ENCODE results near the gene MEI1. TPM values are rescaled to one million over a fixed set of nuclear protein-coding genes. Genes with fewer than 3 reads are reported as not detected.
A peak's percentile ranks its signal among the peaks of the same experiment; 100 is the strongest.

MEI1 gene
- total RNA-seq, 1 experiment from 2014 or later = 0.20 TPM

DNA sequence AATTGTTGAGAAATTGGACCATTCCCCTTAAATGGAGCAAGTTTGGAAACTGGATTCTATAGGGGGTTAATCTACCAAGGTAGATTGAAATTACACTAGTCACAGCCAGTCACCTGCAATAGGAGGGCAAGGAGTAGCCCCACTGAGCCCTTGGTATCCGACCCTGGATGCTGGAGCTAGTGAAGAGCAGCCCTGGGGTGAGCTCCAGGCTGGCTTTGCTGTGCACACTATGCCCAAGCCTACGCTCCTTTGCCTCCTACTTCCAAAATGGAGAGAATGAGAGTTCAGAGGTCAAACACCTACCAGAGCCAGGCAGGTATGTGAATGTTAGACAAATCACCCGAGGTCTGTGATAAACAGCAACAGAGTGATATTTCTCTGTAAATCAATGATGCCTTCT lies 34.4 kb upstream of the MEI1 start:
- Histone ChIP-seq H3K4ac (ENCODE audit: low read depth, low read length) (no peak overlapping the region), H3K56ac (ENCODE audit: insufficient read length, low read depth, low read length) (no peak overlapping the region), H2BK15ac (ENCODE audit: low read depth, low read length) (no peak overlapping the region), H3K27ac (ENCODE audit: insufficient read length, low read depth, low read length) (no peak overlapping the region), H4K20me1 (ENCODE audit: control insufficient read depth, insufficient read depth, insufficient read length) (no peaks in the 10 kb centered on the region), H3K18ac (ENCODE audit: insufficient read length, low read depth, low read length) (no peak overlapping the region), H4K5ac (ENCODE audit: insufficient read length, low read depth, low read length) (no peak overlapping the region), H4K8ac (replicated peaks; ENCODE audit: insufficient read length, low read depth, low read length) (no peak overlapping the region), H3K4me1 (ENCODE audit: insufficient read depth, low read length) (no peaks in the 10 kb centered on the region), H2BK12ac (ENCODE audit: insufficient read length, low read depth, low read length) (no peak overlapping the region), H3K23ac (ENCODE audit: insufficient read length, low read depth, low read length) (no peak overlapping the region), H2BK120ac (ENCODE audit: low read depth, low read length, poor library complexity, severe bottlenecking) (no peak overlapping the region), H3K27me3 (ENCODE audit: insufficient read depth, low read length) (no peaks in the 10 kb centered on the region), H4K91ac (ENCODE audit: insufficient read length, low read depth, low read length) (no peak overlapping the region), H2BK5ac (ENCODE audit: insufficient read length, low read length) (no peak overlapping the region), H3K79me1 (ENCODE audit: insufficient read depth, low read depth, low read length, poor library complexity, severe bottlenecking) (no peaks in the 10 kb centered on the region), H3K9me3 (ENCODE audit: control insufficient read depth, low read depth, low read length) (no peaks in the 10 kb centered on the region), H3K79me2 (ENCODE audit: insufficient read depth, low read length) (no peaks in the 10 kb centered on the region), H2BK20ac (ENCODE audit: low read depth, low read length, poor library complexity, severe bottlenecking) (no peak overlapping the region), H2AK5ac (ENCODE audit: insufficient read length, low read length) (no peak overlapping the region), H3K14ac (ENCODE audit: insufficient read depth, low read length) (no peak overlapping the region), H3K4me2 (ENCODE audit: insufficient read depth, insufficient read length, low read length) (no peak overlapping the region), H3K9ac (ENCODE audit: extremely low read depth, insufficient read length, low read length) (no peak overlapping the region), H3T11ph (ENCODE audit: low read length) (no peak overlapping the region), H3K23me2 (ENCODE audit: insufficient read length, low read depth, low read length, poor library complexity, severe bottlenecking) (no peaks in the 10 kb centered on the region), H2AFZ (ENCODE audit: low read length) (no peak overlapping the region)
- TF ChIP-seq, protein P1, sequence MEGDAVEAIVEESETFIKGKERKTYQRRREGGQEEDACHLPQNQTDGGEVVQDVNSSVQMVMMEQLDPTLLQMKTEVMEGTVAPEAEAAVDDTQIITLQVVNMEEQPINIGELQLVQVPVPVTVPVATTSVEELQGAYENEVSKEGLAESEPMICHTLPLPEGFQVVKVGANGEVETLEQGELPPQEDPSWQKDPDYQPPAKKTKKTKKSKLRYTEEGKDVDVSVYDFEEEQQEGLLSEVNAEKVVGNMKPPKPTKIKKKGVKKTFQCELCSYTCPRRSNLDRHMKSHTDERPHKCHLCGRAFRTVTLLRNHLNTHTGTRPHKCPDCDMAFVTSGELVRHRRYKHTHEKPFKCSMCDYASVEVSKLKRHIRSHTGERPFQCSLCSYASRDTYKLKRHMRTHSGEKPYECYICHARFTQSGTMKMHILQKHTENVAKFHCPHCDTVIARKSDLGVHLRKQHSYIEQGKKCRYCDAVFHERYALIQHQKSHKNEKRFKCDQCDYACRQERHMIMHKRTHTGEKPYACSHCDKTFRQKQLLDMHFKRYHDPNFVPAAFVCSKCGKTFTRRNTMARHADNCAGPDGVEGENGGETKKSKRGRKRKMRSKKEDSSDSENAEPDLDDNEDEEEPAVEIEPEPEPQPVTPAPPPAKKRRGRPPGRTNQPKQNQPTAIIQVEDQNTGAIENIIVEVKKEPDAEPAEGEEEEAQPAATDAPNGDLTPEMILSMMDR (conservative IDR thresholded peaks at IDR 0.05) = no peak
- DNase-seq = no peak
- no CpG with 5 or more reads among the region's 3 CpGs for WGBS (ENCODE audit: extremely low coverage, insufficient read length, low lambda C conversion rate)
- no peak overlapping the region for H3K4me3 Mint-ChIP-seq
- no peaks in the 10 kb centered on the region for H3K9me3 Mint-ChIP-seq
- peaks cover 10 to 11% of the 10 kb centered on the region in 2 experiments for H3K4me1 Mint-ChIP-seq
- H3K27ac Mint-ChIP-seq = peak overlapping the region in 2 of 3 experiments; percentile 42 to 44; a peak in 3 of 7 replicates
- H3K27me3 Mint-ChIP-seq (ENCODE audit: low read depth) = no peaks in the 10 kb centered on the region
- peaks cover 22 to 49% (median 36%) of the 10 kb centered on the region in 3 experiments for H3K36me3 Mint-ChIP-seq (ENCODE audit: insufficient read depth in 1 of 3, low read depth in 3 of 3)

Data from H9 (cell line).